Prostate gland (tissue), 2 donors: ENCODE results near the gene FGFRL1. TPM values are rescaled to one million over a fixed set of nuclear protein-coding genes. Genes with fewer than 3 reads are reported as not detected.
A peak's percentile ranks its signal among the peaks of the same experiment; 100 is the strongest.

Experiments used
- DNase-seq: peaks from one replicate; pipeline ENCODE4 v3.0.0-alpha.2; 2019; ENCODE audit warnings: low spot score
- H3K27ac ChIP-seq, 2 donors: fragments of 200-600 bp; sonication (generic); 2 replicates each; pipeline ENCODE4 v1.5.1; 2017 to 2019
- H3K27me3 ChIP-seq: fragments of 200-600 bp; sonication (generic); replicated peaks from 2 replicates; pipeline ENCODE4 v1.5.1; 2019; ENCODE audit not compliant: insufficient read depth
- H3K36me3 ChIP-seq, 2 donors: fragments of 200-600 bp; sonication (generic); 1 replicate in 1 of 2; 2 replicates in 1 of 2; pipeline versions ENCODE4 v1.5.1 to v1.8.1; 2017 to 2019
- H3K4me1 ChIP-seq: fragments of 200-600 bp; sonication (generic); replicated peaks from 2 replicates; pipeline ENCODE4 v1.5.1; 2019
- H3K4me3 ChIP-seq, 2 donors: fragments of 200-600 bp; sonication (generic); 2 replicates each; pipeline ENCODE4 v1.5.1; 2017 to 2019
- H3K9me3 ChIP-seq: fragments of 200-600 bp; sonication (generic); 2 replicates; pipeline ENCODE4 v1.5.1; 2017
- POLR2A ChIP-seq: fragments of 450-650 bp; IDR thresholded peaks from one replicate; pipeline ENCODE4 v1.6.1; 2016; ENCODE audit warnings: antibody characterized with exemption, mild to moderate bottlenecking
- POLR2AphosphoS5 ChIP-seq: sonication (generic); formaldehyde crosslinking; IDR thresholded peaks from one replicate; pipeline ENCODE4 v1.6.1; 2017; ENCODE audit warnings: antibody characterized with exemption
- WGBS: methylation state at CpG from one replicate; pipeline ENCODE4 v1.1.5; 2018; 5-methylcytosine and 5-hydroxymethylcytosine counted together
- intact Hi-C: fragments of 100-400 bp; cut with DNase I; formaldehyde crosslinking; loops from one replicate; pipeline ENCODE4 v1.14.2; 2022
- total RNA-seq, 2 donors: library from RNA; depleted of rRNA; stranded (reverse); fragments of >200 nt; gene quantifications; one replicate each; pipeline ENCODE4 v1.1.0, GENCODE V29; 2016
- TF ChIP-seq, protein P1 (sequence below), 4 experiments: fragments of 200-600 bp in 2 of 4; fragments of 450-650 bp in 2 of 4; sonication (generic) in 2 of 4; IDR thresholded peaks; 1 replicate in 3 of 4; 2 replicates in 1 of 4; pipeline ENCODE4 v1.5.1; 2016 to 2019; ENCODE audit warnings: antibody characterized with exemption in 4 of 4, mild to moderate bottlenecking in 2 of 4, moderate library complexity in 2 of 4

FGFRL1 gene
- total RNA-seq, 2 donors from 2014 or later: 26.6 to 29.4 TPM

DNA sequence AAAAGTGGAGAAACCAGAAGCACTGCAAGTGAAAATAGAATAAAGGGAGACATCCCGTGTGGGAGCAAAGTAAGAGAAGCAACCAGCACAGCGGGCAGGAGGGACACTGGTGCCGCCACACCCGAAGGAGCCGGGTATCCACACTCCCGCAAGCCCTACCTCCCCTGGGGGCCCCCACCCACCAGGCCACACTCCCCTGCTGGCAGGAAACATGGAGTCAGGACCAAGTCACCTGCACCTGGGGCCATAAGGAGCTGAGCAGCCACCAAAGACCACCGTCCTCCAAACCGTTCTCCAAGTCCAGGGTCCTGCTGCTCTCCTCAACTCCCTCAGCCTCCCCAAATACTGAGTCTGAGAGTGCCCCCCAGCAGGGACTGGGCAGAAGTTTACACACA, 30.5 kb downstream of the FGFRL1 start:
- Histone ChIP-seq H3K27me3 (no peaks in the 10 kb centered on the region), H3K27ac (no peak overlapping the region), H3K4me1 (peaks cover 15% of the 10 kb centered on the region), H3K36me3 (no peaks in the 10 kb centered on the region), H3K9me3 (no peaks in the 10 kb centered on the region), H3K4me3 (no peak overlapping the region)
- TF ChIP-seq POLR2A (no peak), POLR2AphosphoS5 (peak; percentile 0)
- TF ChIP-seq, protein P1, sequence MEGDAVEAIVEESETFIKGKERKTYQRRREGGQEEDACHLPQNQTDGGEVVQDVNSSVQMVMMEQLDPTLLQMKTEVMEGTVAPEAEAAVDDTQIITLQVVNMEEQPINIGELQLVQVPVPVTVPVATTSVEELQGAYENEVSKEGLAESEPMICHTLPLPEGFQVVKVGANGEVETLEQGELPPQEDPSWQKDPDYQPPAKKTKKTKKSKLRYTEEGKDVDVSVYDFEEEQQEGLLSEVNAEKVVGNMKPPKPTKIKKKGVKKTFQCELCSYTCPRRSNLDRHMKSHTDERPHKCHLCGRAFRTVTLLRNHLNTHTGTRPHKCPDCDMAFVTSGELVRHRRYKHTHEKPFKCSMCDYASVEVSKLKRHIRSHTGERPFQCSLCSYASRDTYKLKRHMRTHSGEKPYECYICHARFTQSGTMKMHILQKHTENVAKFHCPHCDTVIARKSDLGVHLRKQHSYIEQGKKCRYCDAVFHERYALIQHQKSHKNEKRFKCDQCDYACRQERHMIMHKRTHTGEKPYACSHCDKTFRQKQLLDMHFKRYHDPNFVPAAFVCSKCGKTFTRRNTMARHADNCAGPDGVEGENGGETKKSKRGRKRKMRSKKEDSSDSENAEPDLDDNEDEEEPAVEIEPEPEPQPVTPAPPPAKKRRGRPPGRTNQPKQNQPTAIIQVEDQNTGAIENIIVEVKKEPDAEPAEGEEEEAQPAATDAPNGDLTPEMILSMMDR (IDR thresholded peaks at IDR 0.05): no peak
- intact Hi-C loops: no loop called here
- WGBS: 17% methylated on average over 8 of the region's 8 CpGs
- no peak for DNase-seq

DNA sequence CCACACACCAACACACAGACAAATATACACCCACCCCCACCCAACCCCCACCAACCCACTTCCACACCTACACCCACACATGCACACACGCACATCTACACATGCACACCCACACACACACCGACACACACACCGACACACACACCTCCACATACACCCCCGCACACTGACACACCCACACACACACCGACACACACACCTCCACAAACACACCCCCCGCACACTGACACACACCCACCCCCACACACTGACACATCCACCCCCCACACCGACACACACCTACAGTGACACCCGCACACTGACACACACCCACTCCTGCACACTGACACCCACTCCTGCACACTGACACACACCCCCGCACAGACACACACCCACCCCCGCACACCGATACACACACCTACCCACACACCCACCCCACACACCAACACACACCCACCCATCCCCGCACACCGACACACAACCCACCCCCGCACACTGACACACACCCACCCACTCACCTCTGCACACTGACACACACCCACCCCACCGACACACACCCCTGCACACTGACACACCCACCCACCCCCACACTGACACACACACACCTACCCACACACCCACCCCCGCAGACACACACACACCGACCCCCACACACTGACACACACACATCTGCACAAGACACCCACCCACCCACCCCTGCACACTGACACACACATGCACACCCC, 31.1 kb downstream of the FGFRL1 start:
- Histone ChIP-seq H3K9me3 (no peaks in the 10 kb centered on the region), H3K36me3 (no peaks in the 10 kb centered on the region), H3K4me3 (no peak overlapping the region), H3K4me1 (peaks cover 15% of the 10 kb centered on the region), H3K27ac (no peak overlapping the region), H3K27me3 (no peaks in the 10 kb centered on the region)
- intact Hi-C loops: no loop called here
- DNase-seq: no peak
- TF ChIP-seq POLR2A: no peak
- TF ChIP-seq POLR2AphosphoS5: no peak
- TF ChIP-seq, protein P1 (IDR thresholded peaks at IDR 0.05): no peak
- 91% methylated on average over 17 of the region's 17 CpGs for WGBS

DNA sequence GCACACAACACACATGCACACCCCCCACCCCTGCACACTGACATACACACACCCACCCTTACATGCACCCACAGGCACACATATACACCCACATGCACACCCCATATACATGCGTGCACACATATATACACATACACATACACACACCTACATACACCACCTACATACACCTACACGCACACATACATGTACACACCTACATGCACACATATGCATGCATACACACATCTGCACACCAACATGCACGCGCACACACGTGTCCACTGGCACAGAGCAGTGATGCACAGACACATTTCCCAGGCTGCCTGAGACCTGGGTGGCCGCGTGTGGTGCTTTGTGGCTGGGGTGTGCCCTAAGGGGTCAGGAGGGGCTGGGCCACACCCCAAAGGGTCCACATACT, 31.7 kb downstream of the FGFRL1 start:
- no peak overlapping the region for H3K4me3 ChIP-seq
- no peak overlapping the region for H3K27ac ChIP-seq
- no peaks in the 10 kb centered on the region for H3K9me3 ChIP-seq
- 65% methylated on average over 7 of the region's 7 CpGs for WGBS
- no peaks in the 10 kb centered on the region for H3K36me3 ChIP-seq
- intact Hi-C loops: no loop called here
- H3K27me3 ChIP-seq: no peaks in the 10 kb centered on the region
- no peak for DNase-seq
- H3K4me1 ChIP-seq: peaks cover 15% of the 10 kb centered on the region
- no peak for TF ChIP-seq POLR2A
- TF ChIP-seq, protein P1 (IDR thresholded peaks at IDR 0.05): no peak
- no peak for TF ChIP-seq POLR2AphosphoS5

DNA sequence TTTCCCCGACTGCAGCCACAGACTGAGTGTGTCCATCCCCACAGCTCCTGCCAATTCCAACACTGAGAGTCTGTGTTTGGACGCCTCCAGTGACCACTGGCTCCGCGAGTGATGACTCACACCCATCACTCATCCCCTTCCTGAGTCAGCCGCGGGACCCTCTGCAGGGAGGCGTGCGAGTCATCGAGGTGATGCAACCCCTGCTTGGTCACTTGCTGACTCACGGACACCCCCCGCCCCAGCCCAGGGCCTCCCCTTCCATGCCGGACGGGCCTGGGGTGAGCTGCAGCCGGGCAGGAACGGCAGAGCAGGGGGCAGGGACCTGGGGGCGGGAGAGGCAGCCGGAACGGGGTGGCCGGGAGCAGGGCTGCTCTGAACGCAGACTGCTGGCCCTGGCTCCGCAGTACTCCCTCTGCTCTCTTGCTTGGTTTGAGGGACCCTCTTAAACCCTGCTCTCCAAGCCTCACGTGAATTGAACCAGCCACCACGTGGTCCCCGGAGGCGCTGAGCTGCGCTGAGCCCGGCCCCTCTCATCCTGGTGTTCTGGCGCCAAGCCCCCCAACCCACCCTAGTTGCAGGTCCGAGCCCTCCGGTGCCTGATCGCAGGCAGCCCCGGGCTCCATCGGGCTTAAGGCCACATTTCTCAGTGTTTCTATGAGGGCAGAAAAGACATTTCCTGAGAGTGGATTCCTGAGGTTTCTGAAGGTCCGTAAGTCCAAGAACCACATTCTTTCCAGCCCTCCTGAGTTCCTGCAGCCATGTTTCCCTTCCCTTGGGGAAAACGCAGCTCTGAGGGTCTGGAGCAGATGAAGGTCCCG, 32.4 kb downstream of the FGFRL1 start:
- no peak for DNase-seq
- H3K4me3 ChIP-seq: no peak overlapping the region
- TF ChIP-seq, protein P1 (IDR thresholded peaks at IDR 0.05): no peak
- TF ChIP-seq POLR2AphosphoS5 (no peak), POLR2A (no peak)

More for the DNA sequence above, 32.4 kb downstream of the FGFRL1 start:
- intact Hi-C loops: no loop called here
- WGBS: 46% methylated on average over 32 of the region's 36 CpGs
- Histone ChIP-seq H3K4me1 (peaks cover 15% of the 10 kb centered on the region), H3K9me3 (no peaks in the 10 kb centered on the region), H3K27me3 (no peaks in the 10 kb centered on the region), H3K36me3 (no peaks in the 10 kb centered on the region), H3K27ac (no peak overlapping the region)
